GOT3 (cell line): Measurements from ENCODE around the gene UBAC2.
"Not testable (repeated sequence)": the region's sequence is repeated elsewhere in the genome, so short reads cannot be mapped to it uniquely, and the experiment has no call there.

Source experiments
- DNase-seq: peaks from one replicate; lab custom pipeline; 2025; ENCODE audit warnings: mixed read lengths; lab: John Stamatoyannopoulos, UW

The UBAC2 gene

DNA sequence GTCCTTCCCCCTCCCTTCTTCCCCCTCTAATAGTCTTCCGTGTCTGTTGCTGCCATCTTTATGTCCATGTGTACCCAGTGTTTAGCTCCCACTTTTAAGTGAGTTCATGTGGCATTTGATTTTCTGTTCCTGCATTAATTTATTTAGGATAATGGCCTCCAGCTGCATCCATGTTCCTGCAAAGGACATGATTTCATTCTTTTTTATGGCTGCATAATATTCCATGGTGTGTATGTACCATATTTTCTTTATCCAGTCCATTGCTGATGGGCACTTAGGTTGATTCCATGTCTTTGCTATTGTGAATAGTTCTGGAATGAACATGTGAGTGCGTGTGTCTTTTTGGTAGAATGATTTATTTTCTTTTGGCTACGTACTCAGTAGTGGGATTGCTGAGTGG lies 48.5 kb downstream of the UBAC2 start:
- not testable (repeated sequence) for DNase-seq

DNA sequence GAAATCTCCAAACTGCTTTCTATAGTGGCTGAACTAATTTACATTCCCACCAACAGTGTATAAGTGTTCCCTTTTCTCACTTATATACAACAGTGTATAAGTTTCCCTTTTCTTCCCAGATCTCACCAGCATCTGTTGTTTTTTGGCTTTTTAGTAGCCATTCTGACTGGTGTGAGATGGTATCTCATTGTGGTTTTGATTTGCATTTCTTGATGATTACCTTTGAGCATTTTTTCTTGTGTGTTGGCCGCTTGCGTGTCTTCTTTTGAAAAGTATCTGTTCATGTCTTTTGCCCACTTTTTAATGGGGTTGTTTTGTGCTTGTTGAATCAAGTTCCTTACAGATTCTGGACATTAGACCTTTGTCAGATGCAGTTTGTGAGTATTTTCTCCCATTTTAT lies 49.0 kb downstream of the UBAC2 start:
- not testable (repeated sequence) for DNase-seq

DNA sequence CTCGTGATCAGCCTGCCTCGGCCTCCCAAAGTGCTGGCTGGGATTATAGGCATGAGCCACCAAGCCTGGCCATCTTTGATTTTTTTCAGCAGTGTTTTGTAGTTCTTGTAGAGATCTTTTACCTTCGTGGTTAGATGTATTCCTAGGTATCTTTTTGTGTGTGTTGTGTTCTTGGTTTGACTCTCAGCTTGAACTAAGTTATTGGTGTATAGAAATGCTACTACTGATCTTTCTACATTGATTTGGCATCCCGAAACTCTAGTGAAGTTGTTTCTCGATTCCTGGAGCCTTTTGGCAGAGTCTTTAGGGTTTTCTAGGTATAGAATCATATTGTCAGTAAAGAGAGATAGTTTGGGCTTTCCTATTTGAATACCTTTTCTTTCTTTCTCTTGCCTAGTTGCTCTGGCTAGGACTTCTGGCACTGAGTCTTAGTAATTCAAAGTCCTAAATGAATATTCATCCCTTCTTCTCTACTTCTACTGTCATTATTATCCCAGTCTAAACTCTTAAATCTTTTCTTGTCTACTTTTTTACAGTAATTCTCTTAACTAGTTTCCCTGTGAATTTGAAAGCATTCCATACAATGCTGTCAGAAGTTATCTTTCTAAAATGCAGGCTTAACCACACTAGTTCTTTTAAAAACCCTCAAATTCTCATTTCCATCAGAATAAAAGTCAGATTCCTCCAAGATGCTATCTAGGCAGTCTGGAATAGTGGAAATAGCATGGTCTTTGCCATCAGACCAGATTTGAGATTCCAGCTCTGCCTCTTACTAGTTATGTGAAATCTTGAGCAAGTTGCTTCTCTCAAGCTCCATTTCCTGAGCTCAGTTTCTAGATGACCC lies 50.5 kb downstream of the UBAC2 start:
- no peak for DNase-seq

DNA sequence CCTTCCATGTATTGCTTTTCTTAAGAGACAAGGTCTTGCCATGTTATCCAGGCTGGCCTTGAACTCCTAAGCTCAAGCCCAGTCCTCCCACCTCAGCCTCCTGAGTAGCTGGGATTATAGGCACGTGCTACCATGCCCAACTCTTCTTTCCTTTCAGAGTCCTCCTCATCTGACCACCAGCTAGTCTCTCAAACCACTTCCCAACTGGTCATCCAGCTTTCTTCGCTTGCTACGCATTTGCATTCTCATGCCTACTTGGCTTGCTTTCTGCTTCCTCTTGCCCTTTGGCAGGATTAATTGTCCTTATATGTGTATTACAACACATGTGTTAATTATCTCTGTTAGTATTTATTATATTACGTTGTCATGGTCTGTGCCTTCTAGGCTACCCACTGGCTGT lies 51.3 kb downstream of the UBAC2 start:
- no peak for DNase-seq

DNA sequence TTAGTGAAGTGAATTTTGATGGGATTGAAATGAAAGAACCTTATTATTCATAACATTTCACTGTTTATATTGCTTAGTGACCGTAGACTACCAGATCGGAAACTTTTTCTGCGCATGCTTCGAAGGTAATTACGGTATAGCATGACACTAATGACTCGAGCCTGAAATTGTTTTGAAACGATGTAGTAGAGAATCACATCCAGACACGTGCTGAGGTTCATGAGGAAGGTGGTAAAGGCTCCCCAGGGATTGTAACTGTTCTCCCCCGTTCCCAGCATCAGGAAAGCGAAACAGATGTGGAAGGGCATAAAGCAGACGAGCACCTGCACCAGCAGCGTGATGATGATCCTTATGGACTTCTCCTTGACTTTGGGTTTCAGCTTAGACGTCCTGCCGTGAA lies 54.2 kb downstream of the UBAC2 start:
- DNase-seq: no peak

DNA sequence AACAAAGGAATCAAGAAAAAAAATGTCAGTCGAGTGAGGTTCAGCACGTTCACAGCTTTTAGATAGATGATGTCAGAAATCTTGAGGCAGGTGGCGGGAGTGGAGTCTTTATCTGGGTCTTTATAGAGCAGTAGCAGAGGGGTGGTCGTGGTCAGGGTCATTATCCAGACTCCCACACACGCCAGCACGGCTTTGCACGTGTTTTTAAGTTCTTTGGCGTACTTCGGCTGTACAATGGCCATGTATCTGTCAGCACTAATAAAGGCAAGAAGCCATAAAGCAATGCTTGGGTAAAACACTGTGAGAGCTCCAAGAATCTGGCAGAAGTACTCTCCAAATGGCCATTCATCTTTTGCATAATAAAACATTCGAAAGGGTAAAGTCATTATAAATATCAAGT lies 54.6 kb downstream of the UBAC2 start:
- DNase-seq: no peak

DNA sequence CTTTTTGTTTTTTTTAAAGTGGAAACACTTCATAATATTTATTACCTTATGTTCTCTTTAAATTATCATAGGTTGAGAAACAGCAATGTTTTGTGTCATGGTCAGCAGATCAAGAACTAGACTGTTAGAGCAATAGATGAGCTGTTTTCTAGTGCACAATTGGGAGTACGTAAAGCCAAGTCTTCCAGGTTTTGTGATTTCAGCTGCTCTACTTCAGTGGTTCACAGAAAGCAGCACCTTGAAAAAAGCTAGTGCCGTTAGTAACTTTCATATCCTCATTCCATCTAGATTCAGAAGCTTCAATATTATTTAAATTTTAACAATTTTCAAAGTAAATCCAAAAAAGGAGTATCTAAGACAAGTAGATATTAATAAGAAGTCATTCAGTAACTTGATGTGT lies 55.6 kb downstream of the UBAC2 start:
- no peak for DNase-seq

DNA sequence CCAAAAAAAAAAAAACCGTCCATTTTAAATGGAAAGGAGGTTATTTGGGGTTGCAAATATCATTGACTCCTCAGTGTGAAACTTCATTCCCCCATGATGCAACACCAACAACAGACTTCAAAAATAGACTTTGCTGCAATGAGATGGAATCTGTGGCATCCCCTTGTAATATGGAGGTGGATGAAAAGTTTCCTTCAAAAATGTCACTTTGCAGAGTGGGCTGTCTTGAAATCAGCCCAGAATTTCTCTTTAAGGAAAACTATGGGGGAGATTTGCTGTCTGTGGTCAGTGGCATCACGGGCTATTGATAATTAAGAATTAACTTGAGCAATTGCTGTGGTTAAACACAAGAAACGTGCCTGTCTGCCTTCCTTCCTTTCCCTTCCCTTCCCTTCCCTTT lies 56.1 kb downstream of the UBAC2 start:
- DNase-seq: no peak

DNA sequence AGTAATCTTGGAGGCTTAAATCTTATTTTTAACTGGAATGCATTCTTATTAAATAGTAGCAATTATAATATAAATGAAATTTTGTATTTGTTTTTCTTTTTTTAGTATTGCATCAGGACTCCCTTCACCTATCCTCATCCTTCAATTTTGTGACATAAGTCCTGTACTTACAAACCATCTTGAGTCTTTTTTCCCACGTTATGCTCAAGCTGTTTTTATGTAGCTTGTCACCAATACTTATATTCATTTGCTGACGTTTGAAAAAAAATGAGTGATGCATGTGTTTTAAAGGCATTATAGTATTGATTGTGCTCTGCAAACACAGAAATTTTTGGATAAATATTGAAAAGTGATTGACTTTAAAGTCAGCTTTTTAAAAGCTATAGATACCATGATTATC lies 56.6 kb downstream of the UBAC2 start:
- DNase-seq: no peak

DNA sequence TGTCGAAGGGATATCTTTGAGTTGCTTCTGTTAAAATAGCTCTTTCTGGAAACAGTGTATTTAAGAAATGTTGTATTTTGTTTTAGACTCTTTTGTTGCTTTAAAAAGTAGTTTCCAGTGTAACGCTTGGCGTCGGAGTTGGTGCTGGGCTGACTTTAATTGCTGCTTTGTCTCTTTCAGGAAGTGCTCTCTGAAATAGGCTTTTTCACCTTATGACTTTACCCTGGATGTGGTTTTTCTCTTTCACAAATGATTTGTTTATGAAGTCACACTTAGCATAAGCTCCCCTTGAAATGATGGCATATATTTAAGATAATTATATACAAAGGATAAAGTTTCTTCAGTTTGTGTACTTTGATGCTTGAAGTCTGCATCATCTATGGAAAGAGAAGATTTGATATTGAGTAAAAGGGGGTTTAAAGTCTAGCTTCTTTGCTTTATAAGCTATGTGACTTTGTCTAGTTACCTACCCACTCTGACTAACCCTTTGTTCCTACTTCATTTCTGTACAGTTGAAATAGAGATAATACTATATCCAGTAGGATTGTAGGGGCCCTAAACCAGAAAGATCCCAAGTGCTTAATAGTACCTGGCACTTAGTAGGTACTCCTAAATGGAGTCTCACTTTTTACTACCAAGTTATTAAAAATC lies 57.7 kb downstream of the UBAC2 start, which contains the start of gene GPR18:
Gene GPR18, minus strand, starts transcription at position 170 of the 651 bp plus-strand sequence. CDS start 2,507 bp downstream, outside the sequence.
- no peak for DNase-seq

DNA sequence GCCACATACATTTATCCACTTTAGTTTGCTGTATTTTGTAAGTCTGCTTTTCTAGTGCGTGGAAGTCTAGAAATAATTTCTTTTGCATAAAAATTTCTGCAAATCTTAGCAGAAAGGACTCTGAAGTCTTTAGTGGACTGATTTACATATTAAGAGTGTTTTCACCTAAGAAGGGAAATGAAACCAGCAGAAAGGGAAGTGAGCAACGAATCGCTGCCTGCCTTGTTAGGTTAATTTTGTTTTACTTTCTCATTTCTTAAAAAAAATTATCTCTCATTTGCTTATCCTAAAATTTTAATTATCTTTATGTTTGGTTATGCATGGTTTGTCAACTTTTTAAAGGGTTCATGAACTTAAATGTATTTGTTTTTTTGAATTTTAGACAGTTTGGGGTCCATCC lies 58.3 kb downstream of the UBAC2 start:
- no peak for DNase-seq

DNA sequence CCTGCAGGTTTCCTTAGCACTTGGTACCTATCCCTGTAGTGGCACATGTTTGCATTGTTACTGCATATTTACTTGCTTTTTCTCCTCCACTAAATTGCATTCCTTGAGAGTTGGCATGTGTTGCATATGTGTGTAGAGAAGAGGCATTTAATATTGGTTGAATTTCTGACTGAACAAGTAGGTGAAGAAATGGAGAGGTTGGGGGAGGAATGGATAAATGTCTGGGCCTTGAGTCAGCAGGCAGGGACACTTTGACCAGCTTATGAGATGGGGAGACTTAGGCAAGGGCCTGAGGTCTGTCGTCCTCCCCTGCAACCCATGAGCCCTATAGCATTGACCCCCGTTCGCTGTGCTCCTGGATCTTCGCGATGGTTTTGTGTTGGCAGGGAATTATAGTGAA lies 59.6 kb downstream of the UBAC2 start:
- DNase-seq: no peak

DNA sequence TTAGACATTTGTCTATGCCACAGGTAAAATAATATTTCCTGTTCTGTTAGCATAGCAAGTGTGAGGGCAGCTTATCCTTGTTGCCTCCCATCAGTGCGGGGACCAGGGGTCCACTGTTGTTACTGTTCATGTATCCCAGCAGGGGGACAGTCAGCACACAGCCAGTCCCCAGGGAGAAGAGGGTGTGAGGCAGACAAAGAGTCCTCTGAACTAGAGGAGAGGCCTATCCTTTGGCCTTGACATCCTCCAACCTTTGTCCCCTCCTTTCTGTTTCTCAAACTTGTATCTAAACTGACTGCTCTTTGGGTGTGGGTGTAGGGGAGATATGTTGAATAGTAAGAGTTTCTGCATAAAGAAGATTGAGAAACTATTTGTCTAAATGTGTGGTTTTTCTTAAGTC lies 60.4 kb downstream of the UBAC2 start:
- DNase-seq: no peak

DNA sequence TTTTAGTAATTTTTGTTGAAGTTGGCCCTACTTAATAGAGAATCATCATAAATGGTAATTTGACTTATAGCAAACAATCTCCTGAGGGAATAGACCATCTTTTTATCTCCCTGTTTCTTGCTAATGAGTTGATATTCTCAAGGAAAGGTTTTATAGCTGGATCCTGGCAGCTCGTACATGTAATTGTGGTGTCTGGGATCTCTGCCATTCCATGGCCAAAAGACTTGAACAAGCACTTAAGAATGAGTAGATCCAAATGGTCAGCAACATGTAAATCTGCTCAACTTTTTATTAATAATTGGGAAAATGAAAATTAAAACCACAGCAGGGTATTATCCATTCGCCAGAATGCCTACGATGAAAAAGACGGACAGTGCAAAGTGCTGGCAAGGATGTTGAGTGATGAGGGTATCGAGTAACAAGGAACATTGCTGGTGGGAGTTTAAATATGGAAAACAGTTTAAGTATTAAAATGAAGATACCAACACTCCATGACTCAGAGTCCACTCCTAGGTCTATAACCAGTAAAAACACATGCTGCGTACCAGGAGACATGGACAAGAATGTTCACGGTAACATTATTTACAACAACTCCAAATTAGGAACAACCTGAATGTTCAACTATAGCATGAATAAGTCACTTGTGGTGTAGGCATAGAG lies 62.6 kb downstream of the UBAC2 start:
- DNase-seq: no peak

DNA sequence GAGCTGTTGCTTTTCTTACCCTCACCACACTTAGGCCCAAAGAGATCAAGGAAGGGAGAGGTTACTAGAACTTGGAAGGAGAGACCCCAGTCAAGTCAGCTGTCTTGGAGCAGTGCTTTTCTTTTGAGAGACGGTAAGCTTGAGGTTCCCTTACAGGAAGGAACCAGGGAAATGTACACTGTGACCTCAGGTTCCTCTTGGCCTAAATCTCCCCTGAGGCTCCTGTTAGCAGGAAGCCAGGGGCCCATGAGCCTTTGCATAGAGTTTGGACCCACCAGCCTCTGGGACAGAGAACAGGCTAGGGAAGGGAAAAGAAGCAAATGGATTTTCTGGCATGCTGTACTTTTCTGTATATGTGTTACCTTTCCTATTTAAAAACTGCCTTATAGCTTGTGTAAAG lies 63.4 kb downstream of the UBAC2 start:
- no peak for DNase-seq

DNA sequence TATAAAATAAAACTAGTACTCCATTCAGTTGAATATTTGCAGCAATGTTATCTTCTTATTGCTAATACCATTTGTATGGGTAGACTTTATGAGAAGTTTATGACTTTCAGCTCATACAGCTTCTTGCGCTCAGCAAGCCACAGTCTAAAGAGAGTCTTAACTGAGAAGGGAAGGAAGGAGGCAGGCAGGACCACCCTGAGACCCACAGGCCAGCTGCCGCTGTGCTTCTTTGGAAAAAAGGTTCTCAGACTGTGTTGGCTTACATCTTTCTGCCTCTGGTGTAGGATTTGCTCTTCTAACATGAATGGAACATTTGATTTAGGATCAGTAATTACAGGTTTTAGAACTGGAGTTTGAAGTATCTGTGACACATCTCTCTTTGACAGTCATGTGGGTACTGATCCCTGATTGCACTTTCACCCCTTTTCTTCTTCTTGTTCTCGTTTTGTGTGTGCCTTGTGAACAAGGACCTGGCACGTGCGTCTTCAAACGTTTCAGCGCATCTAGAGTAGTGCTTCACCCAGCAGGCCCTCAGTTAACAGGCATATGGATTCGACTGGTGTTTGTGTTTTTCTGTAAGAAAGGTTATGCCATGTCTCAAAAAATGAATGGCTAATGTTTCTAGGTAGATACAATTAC lies 64.6 kb downstream of the UBAC2 start:
- DNase-seq: no peak

DNA sequence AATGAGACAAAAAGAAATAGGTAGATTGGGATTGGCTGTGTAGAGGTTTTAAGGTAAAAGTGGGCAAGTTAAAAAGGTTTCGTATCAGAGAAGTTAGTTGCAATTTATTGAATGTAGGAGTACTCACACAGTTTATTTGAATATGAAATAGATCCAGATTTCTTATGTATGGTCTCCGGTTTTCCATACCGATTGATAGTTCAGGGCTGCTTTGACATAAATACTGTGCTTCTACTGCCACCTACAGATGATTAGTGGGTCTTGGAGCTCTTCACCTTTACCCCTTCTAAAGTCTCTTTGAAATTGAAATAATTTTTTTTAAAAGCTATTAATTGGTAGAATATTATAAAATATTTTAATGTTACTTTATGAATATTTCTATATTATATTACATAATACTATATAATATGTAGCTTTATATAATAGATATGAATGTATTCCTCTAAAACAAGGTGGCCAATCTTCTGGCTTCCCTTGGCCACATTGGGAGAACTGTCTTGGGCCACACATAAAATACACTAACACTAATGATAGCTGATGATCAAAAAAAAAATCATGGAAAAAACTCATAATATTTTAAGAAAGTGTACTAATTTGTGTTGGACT lies 65.3 kb downstream of the UBAC2 start:
- DNase-seq: no peak

DNA sequence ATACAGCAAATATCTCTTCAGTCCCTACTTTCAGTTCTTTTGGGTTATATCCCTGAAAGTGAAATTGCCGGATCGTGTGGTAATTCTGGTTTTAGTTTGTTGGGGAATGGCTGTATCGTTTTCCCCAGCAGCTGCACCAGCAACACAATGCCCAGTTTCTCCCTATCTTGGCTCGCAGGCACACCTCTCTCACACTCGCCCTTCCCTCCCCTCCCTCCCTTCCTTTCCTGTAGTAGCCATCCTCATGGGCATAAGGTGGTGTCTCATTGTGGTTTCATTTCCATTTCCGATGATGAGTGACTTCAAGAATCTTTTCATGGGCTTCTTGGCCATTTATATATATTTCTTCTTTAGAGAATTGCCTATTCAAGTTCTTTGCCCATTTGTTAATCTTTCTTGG lies 66.2 kb downstream of the UBAC2 start:
- no peak for DNase-seq

DNA sequence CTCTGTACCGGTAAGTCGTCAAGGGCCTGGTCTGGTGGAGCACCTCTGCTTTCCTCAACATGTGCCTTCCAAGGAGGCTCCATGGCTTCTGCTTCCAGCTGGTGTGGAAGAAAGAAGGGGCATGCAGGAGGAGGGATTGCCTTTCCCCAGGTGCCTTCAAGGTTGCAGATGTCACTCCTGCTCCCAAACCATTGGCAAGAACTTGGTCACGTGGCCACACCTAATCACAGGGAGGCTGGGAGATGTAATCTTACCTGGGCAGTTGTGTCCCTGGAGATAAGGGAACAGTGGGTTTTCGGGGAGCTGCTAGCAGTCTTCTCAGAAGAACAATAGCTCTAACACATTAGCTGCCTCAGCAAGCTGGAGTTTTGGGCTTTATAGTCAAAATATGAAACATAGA lies 67.3 kb downstream of the UBAC2 start:
- DNase-seq: no peak

DNA sequence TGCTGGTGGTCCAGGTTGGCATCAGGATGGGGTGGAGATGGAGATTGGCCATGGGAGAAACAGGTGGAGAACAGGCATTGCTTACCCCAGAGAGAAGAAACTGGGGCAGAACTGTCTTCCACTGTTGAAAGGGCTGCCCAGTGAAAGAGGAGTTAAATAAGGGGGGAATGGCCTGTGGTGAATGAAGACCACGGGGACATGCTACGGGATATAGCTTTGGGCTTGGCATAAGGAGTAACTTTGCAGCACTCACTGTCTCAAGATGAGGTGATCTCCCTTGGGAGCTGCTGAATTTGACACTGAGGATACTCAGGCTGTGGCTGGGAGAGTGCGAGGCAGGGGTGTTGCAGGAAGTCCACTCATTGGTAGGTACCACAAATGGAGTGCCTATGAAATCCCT lies 68.2 kb downstream of the UBAC2 start:
- DNase-seq: no peak

DNA sequence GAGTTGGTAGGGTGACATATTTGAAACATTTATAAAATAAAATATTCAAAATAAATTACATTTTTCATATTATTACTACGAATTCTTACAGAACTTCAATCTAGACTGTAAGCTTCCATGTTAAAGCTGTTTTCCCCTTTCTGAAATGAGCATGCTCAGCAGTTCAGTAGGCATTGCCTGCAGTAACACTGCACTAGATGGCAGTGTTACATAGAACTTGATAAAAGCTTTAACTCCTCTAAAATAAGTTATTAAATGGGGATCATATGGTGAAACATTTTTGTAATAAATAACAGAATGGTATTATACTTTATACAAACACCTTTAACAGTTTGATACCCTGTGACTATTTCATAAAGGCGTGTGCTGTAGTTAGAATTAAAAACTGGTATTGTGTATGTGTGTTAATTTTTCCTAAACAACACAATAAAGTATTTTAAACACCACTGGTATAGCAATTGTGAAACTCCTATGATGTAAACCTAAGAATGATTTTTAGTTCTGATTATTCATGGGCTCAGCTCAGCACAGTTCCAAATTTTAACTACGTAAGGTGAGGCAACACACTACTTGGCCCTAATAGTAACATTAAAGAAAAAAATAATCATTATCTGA lies 69.1 kb downstream of the UBAC2 start:
- DNase-seq: no peak

DNA sequence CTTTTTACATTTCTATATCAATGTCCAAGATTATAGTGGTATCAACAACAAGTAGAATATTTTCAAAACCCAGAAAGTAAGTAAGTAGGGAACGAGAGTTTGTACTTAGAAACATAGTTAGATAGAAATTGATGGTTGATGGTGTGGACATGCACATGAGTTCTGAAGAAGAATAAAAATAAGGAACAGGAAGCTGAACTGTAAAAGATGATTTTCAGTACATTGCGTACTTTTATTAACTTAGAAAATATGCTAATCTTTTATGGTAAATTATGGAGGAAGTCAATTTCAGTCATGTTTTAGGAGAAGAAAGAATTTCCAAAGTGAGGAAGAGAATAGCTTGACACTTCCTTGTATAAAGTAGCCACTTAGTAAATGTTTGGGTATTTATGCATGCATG lies 69.9 kb downstream of the UBAC2 start:
- DNase-seq: no peak
